ENCODE results near the gene NEDD8. TPM values are rescaled to one million over a fixed set of nuclear protein-coding genes. Genes with fewer than 3 reads are reported as not detected.

NEDD8 gene
- total and polyA plus RNA-seq, 4 experiments from 2014 or later: 116 to 425 (median 239) TPM

DNA sequence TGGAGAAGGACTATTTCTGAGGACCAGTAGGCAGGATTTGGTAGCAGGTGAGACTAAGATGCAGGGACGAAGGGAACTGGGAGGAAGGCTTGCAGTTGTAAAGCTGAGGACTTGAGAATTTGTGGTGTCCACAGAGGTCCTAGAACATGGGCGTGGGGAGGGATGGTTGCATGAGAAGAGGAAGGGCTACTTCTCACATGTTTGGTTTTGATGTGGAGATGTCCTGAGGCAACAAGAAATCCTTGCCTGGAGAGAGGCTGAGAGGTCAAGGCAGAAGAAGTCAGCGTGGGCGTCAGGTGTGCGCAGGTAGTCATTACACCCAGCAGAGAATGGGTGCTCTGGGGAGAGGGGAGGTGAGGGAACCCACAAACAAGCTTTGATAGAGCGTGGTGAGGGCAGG lies 44.9 kb upstream of the NEDD8 start:
- no peaks in the 10 kb centered on the region for H3K27me3 Mint-ChIP-seq
- H3K27me3 ChIP-seq (ENCODE audit: insufficient read depth, low read length): no peaks in the 10 kb centered on the region
- H3K4me3 ChIP-seq (ENCODE audit: low read length in 2 of 2): no peak overlapping the region
- H3K27ac Mint-ChIP-seq: peak overlapping the region in 4 of 7 donors; percentile 20 to 84 (median 80)
- intact Hi-C loops (cut with micrococcal nuclease): no loop called here
- H3K4me1 Mint-ChIP-seq: peaks cover 37 to 67% (median 51%) of the 10 kb centered on the region in 4 donors
- ChIA-PET CTCF (ENCODE audit: partially characterized antibody) (interaction anchor here (2.8 to 4.1 kb wide), 3 partner anchors 20 to 56 kb away, joined by 13 to 26 read pairs (median 19); partner anchors contain the start of gene TINF2), POLR2A (ENCODE audit: partially characterized antibody) (no interaction called here)
- peaks cover 43% of the 10 kb centered on the region for H3K4me1 ChIP-seq (ENCODE audit: insufficient read depth, low read length)
- no peaks in the 10 kb centered on the region for H3K9me3 Mint-ChIP-seq
- H3K36me3 Mint-ChIP-seq: no peaks in the 10 kb centered on the region
- H3K9me3 ChIP-seq (ENCODE audit: control insufficient read depth in 1 of 2, low read length in 2 of 2): no peaks in the 10 kb centered on the region
- H3K36me3 ChIP-seq (ENCODE audit: insufficient read depth, low read length): no peaks in the 10 kb centered on the region
- H3K4me3 Mint-ChIP-seq: peak overlapping the region in 1 of 8 donors; percentile 10
- no peak for DNase-seq
- H3K27ac ChIP-seq (ENCODE audit: low read depth, low read length): no peak overlapping the region

DNA sequence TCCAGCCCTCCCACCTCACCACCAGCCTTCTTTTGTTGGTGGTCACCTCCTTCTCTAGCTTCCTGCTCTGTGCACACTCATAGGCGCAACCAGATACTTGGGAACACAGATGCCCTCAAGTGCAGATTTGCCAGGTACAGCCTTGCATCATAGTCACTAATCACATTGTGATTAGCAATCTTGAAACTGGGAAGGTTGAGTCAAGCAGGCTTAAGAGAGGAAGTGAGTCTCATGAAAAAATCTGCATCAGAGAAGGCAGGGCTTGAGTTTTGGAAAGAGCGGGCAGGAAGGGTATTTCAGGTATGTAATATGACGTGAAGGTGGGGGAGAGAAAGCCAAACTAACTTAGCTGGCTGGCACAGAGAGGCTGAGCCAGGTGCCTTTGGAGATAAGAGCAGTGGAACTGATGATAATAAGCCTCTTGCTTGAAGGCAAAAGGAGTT lies 42.0 kb upstream of the NEDD8 start:
- H3K36me3 Mint-ChIP-seq: peaks cover 3 to 13% of the 10 kb centered on the region in 2 donors
- CTCF ChIA-PET (ENCODE audit: partially characterized antibody): interaction anchor here (0.7 to 3.9 kb wide), 10 partner anchors 23 to 738 kb away, joined by 3 to 23 read pairs (median 5); partner anchors contain the start of genes CIDEB, LTB4R and TINF2
- H3K4me3 Mint-ChIP-seq: peak overlapping the region in 7 of 8 donors; percentile 12 to 57 (median 44)
- Histone ChIP-seq H3K4me1 (ENCODE audit: insufficient read depth, low read length) (peaks cover 42% of the 10 kb centered on the region), H3K27ac (ENCODE audit: low read depth, low read length) (peak overlapping the region; percentile 58), H3K9me3 (ENCODE audit: control insufficient read depth in 1 of 2, low read length in 2 of 2) (no peaks in the 10 kb centered on the region), H3K36me3 (ENCODE audit: insufficient read depth, low read length) (peaks cover 4% of the 10 kb centered on the region), H3K27me3 (ENCODE audit: insufficient read depth, low read length) (no peaks in the 10 kb centered on the region), H3K4me3 (ENCODE audit: low read length in 2 of 2) (no peak overlapping the region)
- H3K4me1 Mint-ChIP-seq: peaks cover 37 to 68% (median 53%) of the 10 kb centered on the region in 4 donors
- H3K27ac Mint-ChIP-seq: peak overlapping the region; percentile 88 to 100 (median 98)
- peak; percentile 61 to 84 (median 63) for DNase-seq
- no peaks in the 10 kb centered on the region for H3K27me3 Mint-ChIP-seq
- no peaks in the 10 kb centered on the region for H3K9me3 Mint-ChIP-seq
- POLR2A ChIA-PET (ENCODE audit: partially characterized antibody): interaction anchor here (0.6 to 6.8 kb wide), 7 partner anchors 10 to 74 kb away, joined by 3 to 82 read pairs (median 3); partner anchors contain the start of genes CIDEB, DHRS1, LTB4R and LTB4R2
- intact Hi-C loops (cut with micrococcal nuclease): no loop called here

DNA sequence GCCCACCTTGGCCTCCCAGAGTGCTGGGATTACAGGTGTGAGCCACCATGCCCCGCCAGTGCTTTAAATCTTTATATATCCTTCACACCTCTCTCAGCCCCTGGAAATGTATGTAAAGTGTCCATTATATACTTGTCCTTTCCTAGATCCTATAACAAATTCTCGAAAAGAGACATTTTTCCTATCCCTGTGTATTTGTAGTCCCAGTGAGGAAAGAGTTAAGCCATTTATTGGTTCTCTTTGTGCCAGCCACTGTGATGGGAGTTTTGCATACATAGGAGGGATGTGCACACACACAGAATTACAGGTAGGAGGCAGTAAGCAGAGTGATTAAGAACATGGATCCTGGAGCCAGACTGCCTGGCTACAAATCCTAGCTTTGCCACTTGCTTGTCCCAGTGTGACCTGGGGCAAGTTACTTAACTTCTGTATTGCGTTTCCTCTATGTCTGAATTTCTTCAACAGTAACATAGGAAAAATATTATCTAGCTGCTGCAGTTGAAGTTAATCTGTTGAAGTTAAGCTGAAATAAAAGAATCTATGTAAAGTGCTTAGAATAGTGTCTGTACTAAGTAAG lies 41.3 kb upstream of the NEDD8 start:
- Mint-ChIP-seq H3K9me3 (no peaks in the 10 kb centered on the region), H3K36me3 (peaks cover 9 to 13% of the 10 kb centered on the region in 2 donors), H3K27me3 (no peaks in the 10 kb centered on the region), H3K4me3 (peak overlapping the region in 3 of 8 donors; percentile 32 to 59 (median 57)), H3K4me1 (peaks cover 32 to 62% (median 48%) of the 10 kb centered on the region in 4 donors), H3K27ac (peak overlapping the region; percentile 88 to 100 (median 98))
- no peaks in the 10 kb centered on the region for H3K9me3 ChIP-seq (ENCODE audit: control insufficient read depth in 1 of 2, low read length in 2 of 2)
- no peak for DNase-seq
- no peak overlapping the region for H3K4me3 ChIP-seq (ENCODE audit: low read length in 2 of 2)
- intact Hi-C loops (cut with micrococcal nuclease): no loop called here
- H3K36me3 ChIP-seq (ENCODE audit: insufficient read depth, low read length): peaks cover 4% of the 10 kb centered on the region
- H3K27me3 ChIP-seq (ENCODE audit: insufficient read depth, low read length): no peaks in the 10 kb centered on the region
- H3K27ac ChIP-seq (ENCODE audit: low read depth, low read length): peak overlapping the region; percentile 58
- ChIA-PET POLR2A (ENCODE audit: partially characterized antibody) (interaction anchor here (0.6 to 6.8 kb wide), 7 partner anchors 10 to 73 kb away, joined by 3 to 82 read pairs (median 3); partner anchors contain the start of genes CIDEB, DHRS1, LTB4R and LTB4R2), CTCF (ENCODE audit: partially characterized antibody) (interaction anchor here (1.0 to 3.9 kb wide), 9 partner anchors 22 to 159 kb away, joined by 3 to 23 read pairs (median 5); partner anchors contain the start of genes CIDEB, LTB4R and TINF2)
- H3K4me1 ChIP-seq (ENCODE audit: insufficient read depth, low read length): peaks cover 36% of the 10 kb centered on the region

DNA sequence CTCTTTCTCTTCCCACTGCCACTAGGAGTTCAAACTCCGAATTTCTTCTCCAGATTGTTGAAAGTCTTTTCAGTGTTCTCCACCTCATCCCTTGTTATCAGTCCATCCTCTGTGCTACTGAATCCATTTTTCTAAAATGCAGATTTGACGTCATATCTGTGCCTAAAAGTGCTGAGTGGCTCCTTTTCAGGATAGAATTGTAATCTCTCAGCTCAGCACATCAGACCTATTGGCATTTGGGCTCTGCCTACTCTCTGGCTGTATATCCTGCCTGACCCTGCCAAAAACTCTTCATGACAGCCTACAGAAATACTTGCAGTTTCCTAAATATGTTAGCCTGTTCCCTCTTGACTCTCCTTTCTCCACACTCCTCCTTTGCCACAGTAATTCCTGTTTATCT lies 40.3 kb upstream of the NEDD8 start:
- H3K27me3 Mint-ChIP-seq: no peaks in the 10 kb centered on the region
- ChIA-PET CTCF (ENCODE audit: partially characterized antibody) (interaction anchor here (0.9 to 6.5 kb wide), 9 partner anchors 8 to 165 kb away, joined by 3 to 84 read pairs (median 17); partner anchors contain the start of genes CIDEB, DHRS1, LTB4R and LTB4R2), POLR2A (ENCODE audit: partially characterized antibody) (interaction anchor here (0.6 to 6.8 kb wide), 20 partner anchors 10 to 1170 kb away, joined by 3 to 128 read pairs (median 16); partner anchors contain the start of genes CBLN3, CHMP4A, CIDEB and DCAF11)
- no peak for DNase-seq
- no peaks in the 10 kb centered on the region for H3K9me3 Mint-ChIP-seq
- Histone ChIP-seq H3K36me3 (ENCODE audit: insufficient read depth, low read length) (peaks cover 7% of the 10 kb centered on the region), H3K27me3 (ENCODE audit: insufficient read depth, low read length) (no peaks in the 10 kb centered on the region), H3K4me1 (ENCODE audit: insufficient read depth, low read length) (peaks cover 33% of the 10 kb centered on the region), H3K4me3 (ENCODE audit: low read length in 2 of 2) (peak overlapping the region in 1 of 2 donors; percentile 39), H3K9me3 (ENCODE audit: control insufficient read depth in 1 of 2, low read length in 2 of 2) (no peaks in the 10 kb centered on the region), H3K27ac (ENCODE audit: low read depth, low read length) (peak overlapping the region; percentile 94)
- H3K4me1 Mint-ChIP-seq: peaks cover 28 to 55% (median 44%) of the 10 kb centered on the region in 4 donors
- peak overlapping the region; percentile 91 to 100 (median 99) for H3K27ac Mint-ChIP-seq
- intact Hi-C loops (cut with micrococcal nuclease): no loop called here
- H3K4me3 Mint-ChIP-seq: peak overlapping the region in 7 of 8 donors; percentile 18 to 94 (median 83)
- peaks cover 10 to 19% of the 10 kb centered on the region in 2 donors for H3K36me3 Mint-ChIP-seq

DNA sequence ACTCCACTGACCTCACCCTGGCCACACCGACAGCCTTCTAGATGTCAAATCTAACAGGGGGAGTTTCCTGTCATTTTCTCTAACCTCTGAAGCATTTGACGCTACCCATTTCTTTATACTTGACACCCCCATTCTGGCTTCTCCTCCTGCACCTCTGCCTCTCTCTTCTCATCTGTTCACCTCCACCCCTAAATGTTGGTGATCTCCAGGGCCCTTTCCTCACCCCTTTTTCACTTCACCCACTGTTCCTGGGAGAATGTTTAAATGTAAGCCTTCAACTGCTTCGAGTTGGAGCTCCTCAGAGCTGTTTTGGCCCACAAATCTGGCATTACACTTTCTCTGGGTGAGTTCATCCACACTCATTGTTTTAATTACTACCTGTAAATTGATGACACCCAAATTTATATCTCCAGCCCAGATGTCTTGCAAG lies 39.7 kb upstream of the NEDD8 start:
- Mint-ChIP-seq H3K36me3 (peaks cover 16 to 25% of the 10 kb centered on the region in 2 donors), H3K4me3 (peak overlapping the region; percentile 81 to 94 (median 90)), H3K9me3 (no peaks in the 10 kb centered on the region), H3K27me3 (no peaks in the 10 kb centered on the region), H3K4me1 (peaks cover 24 to 50% (median 42%) of the 10 kb centered on the region in 4 donors), H3K27ac (peak overlapping the region; percentile 91 to 100 (median 99))
- DNase-seq: no peak
- Histone ChIP-seq H3K36me3 (ENCODE audit: insufficient read depth, low read length) (peaks cover 13% of the 10 kb centered on the region), H3K27me3 (ENCODE audit: insufficient read depth, low read length) (no peaks in the 10 kb centered on the region), H3K4me3 (ENCODE audit: low read length in 2 of 2) (peak overlapping the region; percentile 39 to 64), H3K9me3 (ENCODE audit: control insufficient read depth in 1 of 2, low read length in 2 of 2) (no peaks in the 10 kb centered on the region), H3K4me1 (ENCODE audit: insufficient read depth, low read length) (peaks cover 33% of the 10 kb centered on the region), H3K27ac (ENCODE audit: low read depth, low read length) (peak overlapping the region; percentile 94)
- intact Hi-C loops (cut with micrococcal nuclease): loop anchor here (1.0 to 2.0 kb wide), 10 partner anchors 25 to 158 kb away; partner anchors contain the start of genes CBLN3, DCAF11, GMPR2 and KHNYN
- ChIA-PET CTCF (ENCODE audit: partially characterized antibody) (interaction anchor here (0.8 to 6.5 kb wide), 12 partner anchors 9 to 165 kb away, joined by 3 to 84 read pairs (median 14); partner anchors contain the start of genes CIDEB, DHRS1, LTB4R and LTB4R2), POLR2A (ENCODE audit: partially characterized antibody) (interaction anchor here (0.6 to 6.8 kb wide), 28 partner anchors 8 to 1169 kb away, joined by 3 to 128 read pairs (median 7); partner anchors contain the start of genes CBLN3, CHMP4A, CIDEB and DCAF11)

DNA sequence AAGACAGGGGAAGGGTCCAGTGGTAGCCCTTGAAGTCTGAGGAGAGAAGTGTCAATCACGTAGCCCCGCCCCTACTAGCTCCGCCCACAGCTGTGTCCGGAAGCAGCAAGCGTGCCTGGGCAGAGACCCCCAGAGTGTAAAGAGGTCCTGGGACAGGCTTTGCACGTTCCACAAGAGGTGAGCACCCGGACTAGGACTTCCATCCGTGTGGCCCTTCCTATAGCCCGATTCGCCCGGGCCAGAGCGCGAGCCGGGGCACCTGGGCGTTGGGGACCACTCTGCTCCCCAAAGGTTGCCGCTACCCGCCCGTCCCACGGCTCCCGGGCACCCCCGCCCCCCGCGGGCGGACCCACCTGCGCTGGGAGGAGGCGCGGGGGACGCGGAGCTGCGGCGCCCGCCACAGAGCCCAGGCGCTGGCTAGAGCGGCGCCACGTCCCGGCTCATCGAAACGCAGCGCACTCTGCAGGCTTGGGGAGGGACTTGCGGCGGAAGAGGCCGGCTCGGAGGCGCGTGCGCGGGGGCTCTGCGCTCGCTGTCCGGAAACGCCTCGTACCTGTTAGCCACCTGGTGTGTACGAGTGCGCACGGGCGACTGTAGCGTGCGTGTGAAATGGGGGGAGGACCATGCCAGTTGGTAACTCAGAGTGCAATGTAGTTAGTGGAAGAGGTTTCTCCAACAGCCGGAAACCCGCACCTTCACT lies 39.1 kb upstream of the NEDD8 start, which contains the start of gene RABGGTA:
Gene RABGGTA (minus strand): TSS at position 464 of the 700 bp plus-strand sequence. CDS start 482 bp downstream, outside the sequence.
- H3K4me3 Mint-ChIP-seq: peak within 1 kb of the TSS; percentile 90 to 95 (median 91)

More for the DNA sequence above, 39.1 kb upstream of the NEDD8 start, which contains the start of gene RABGGTA:
- Mint-ChIP-seq H3K27ac (peak within 1 kb of the TSS; percentile 91 to 100 (median 99)), H3K9me3 (no peaks in the 10 kb centered on the region), H3K36me3 (peaks cover 22 to 31% of the 10 kb centered on the region in 2 donors), H3K4me1 (peaks cover 24 to 46% (median 39%) of the 10 kb centered on the region in 4 donors), H3K27me3 (no peaks in the 10 kb centered on the region)
- peaks cover 19% of the 10 kb centered on the region for H3K36me3 ChIP-seq (ENCODE audit: insufficient read depth, low read length)
- H3K27me3 ChIP-seq (ENCODE audit: insufficient read depth, low read length): no peaks in the 10 kb centered on the region
- ChIA-PET CTCF (ENCODE audit: partially characterized antibody) (interaction anchor here (0.6 to 6.5 kb wide), 21 partner anchors 9 to 166 kb away, joined by 3 to 84 read pairs (median 5); partner anchors contain the start of genes CIDEB, DHRS1, IPO4 and IRF9), POLR2A (ENCODE audit: partially characterized antibody) (interaction anchor here (0.7 to 6.8 kb wide), 28 partner anchors 9 to 190 kb away, joined by 3 to 128 read pairs (median 8); partner anchors contain the start of genes CBLN3, CHMP4A, CIDEB and DCAF11)
- peak within 1 kb of the TSS; percentile 86 to 91 for H3K4me3 ChIP-seq (ENCODE audit: low read length in 2 of 2)
- DNase-seq: peak; percentile 95 to 98 (median 97)
- peaks cover 33% of the 10 kb centered on the region for H3K4me1 ChIP-seq (ENCODE audit: insufficient read depth, low read length)
- intact Hi-C loops (cut with micrococcal nuclease): loop anchor here (1.0 to 2.0 kb wide), 10 partner anchors 24 to 158 kb away; partner anchors contain the start of genes CBLN3, DCAF11, GMPR2 and KHNYN
- H3K27ac ChIP-seq (ENCODE audit: low read depth, low read length): peak within 1 kb of the TSS; percentile 94
- H3K9me3 ChIP-seq (ENCODE audit: control insufficient read depth in 1 of 2, low read length in 2 of 2): no peaks in the 10 kb centered on the region
